Measurements from ENCODE around the gene CPEB1.

DNA sequence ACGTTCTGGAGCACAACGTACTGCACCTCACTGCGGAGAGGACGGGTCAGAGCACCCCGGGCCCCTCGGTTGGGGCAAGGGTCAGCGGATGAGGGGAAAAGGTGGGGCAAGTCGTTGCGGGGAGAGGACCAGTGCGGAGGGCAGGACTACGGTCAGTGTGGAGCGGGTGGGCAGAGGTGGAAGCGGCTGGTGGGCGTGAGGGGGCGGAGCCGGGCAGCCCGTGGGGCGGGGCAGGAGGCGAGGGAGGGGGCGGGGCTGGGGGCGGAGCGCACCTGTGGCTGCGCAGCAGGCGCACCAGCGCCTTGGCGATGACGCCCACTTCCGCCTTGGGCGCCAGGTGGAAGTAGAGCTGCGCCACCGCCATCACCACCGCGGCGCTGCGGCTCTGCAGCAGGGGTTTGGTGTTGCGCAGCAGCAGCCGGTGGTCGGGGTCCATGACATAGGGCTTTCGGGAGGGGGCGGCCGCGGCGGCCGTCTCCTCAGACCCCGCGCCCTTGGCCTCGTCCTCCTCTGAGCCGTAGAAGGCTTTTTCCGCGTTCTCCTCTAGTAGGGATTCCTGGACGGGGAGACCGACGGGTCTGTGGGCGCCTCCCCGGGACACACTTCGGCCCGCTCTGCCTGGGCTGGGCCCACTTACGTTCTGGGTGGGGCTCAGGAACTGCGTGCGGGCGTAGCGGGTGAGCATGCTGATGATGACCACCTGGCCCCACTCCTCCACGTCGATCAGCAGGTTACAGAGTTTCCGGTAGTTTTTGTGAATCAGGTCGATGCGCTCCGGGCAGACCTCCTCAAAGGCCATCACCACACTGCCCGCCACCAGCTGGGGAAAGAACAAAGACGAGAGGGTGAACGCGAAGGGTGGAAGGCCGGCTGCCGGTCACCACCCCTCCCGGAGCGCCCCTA, 33.3 kb upstream of the CPEB1 start:
- TF ChIP-seq CTCF (IDR thresholded peaks at IDR 0.05) (no peak), POLR2A (IDR thresholded peaks at IDR 0.05) (no peak)

Measured in lower leg skin (tissue), 3 donors.